Upper lobe of left lung (tissue), 4 donors: ENCODE data around the gene NECTIN4.

Experiments
- CTCF ChIP-seq, 6 experiments: fragments of 450-650 bp in 4 of 6; fragments of 200-600 bp in 2 of 6; sonication (generic) in 2 of 6; IDR thresholded peaks; one replicate each; pipeline ENCODE4 v1.5.1; 2016 to 2019; ENCODE audit warnings: antibody characterized with exemption in 6 of 6
- POLR2AphosphoS5 ChIP-seq, 2 donors: sonication (generic); formaldehyde crosslinking; IDR thresholded peaks; one replicate each; pipeline ENCODE4 v1.5.1; 2017; ENCODE audit warnings: antibody characterized with exemption in 2 of 2

- no peak for TF ChIP-seq POLR2AphosphoS5 (IDR thresholded peaks at IDR 0.05)
- no peak for TF ChIP-seq CTCF (IDR thresholded peaks at IDR 0.05)
These were observed 22.7 kb downstream of the NECTIN4 start for GRCh38 chr1:161066694-161067093.
